ENCODE data around the gene JCHAIN. TPM values are rescaled to one million over a fixed set of nuclear protein-coding genes. Genes with fewer than 3 reads are reported as not detected.

JCHAIN gene
- total and polyA plus RNA-seq, 2 of the 8 experiments (the other 6 are each of a cell fraction or from before 2014, with no cell fraction given): not detected

GRCh38 chr4:70687392-70687791, 21.1 kb upstream of the JCHAIN start:
- H3K4me1 ChIP-seq (replicated peaks in 1 of 4; ENCODE audit: control insufficient read depth in 3 of 4, insufficient read depth in 4 of 4, low read length in 3 of 4): peaks cover 0 to 2% (median 0%) of the 10 kb centered on the region in 4 experiments; a peak in 2 of 7 replicates
- H3K23me2 ChIP-seq (ENCODE audit: low read depth, low read length): peaks cover 13% of the 10 kb centered on the region; the same call in 1 of the 2 replicates
- peak overlapping the region in 2 of 4 experiments; percentile 91 to 94; a peak in 3 of 7 replicates for H3K9ac ChIP-seq (replicated peaks in 1 of 4; ENCODE audit: extremely low read depth in 1 of 4, low read depth in 3 of 4, low read length in 3 of 4)
- no peaks in the 10 kb centered on the region for H4K20me1 ChIP-seq (replicated peaks in 1 of 2; ENCODE audit: control insufficient read depth in 1 of 2, insufficient read depth in 2 of 2, low read length in 2 of 2)
- no peak overlapping the region for H3K4ac ChIP-seq (replicated peaks; ENCODE audit: insufficient read length, low read depth, low read length)
- peak overlapping the region; percentile 86; the same call in 1 of the 2 replicates for H3K27ac ChIP-seq (ENCODE audit: low read depth, low read length)
- peak overlapping the region; percentile 77 to 93 for H3K4me2 ChIP-seq (ENCODE audit: insufficient read depth in 1 of 2, low read depth in 2 of 2, low read length in 2 of 2)
- H4K91ac ChIP-seq (replicated peaks; ENCODE audit: insufficient read length, low read length): no peak overlapping the region
- no peaks in the 10 kb centered on the region for H3K9me3 ChIP-seq (ENCODE audit: insufficient read depth in 2 of 2, low read depth in 1 of 2, low read length in 1 of 2)
- H4K5ac ChIP-seq (ENCODE audit: insufficient read length, low read depth, low read length): peak overlapping the region; percentile 55
- TF ChIP-seq MAFK (IDR thresholded peaks at IDR 0.05; ENCODE audit: low read depth, low read length) (no peak), ASH2L (IDR thresholded peaks at IDR 0.05; ENCODE audit: low read length) (no peak), RNF2 (IDR thresholded peaks at IDR 0.05; ENCODE audit: borderline replicate concordance, low read depth, low read length, missing control alignments, poor library complexity, severe bottlenecking) (no peak), SUZ12 (IDR thresholded peaks at IDR 0.05; ENCODE audit: low read length) (no peak)
- TF ChIP-seq, protein P1, sequence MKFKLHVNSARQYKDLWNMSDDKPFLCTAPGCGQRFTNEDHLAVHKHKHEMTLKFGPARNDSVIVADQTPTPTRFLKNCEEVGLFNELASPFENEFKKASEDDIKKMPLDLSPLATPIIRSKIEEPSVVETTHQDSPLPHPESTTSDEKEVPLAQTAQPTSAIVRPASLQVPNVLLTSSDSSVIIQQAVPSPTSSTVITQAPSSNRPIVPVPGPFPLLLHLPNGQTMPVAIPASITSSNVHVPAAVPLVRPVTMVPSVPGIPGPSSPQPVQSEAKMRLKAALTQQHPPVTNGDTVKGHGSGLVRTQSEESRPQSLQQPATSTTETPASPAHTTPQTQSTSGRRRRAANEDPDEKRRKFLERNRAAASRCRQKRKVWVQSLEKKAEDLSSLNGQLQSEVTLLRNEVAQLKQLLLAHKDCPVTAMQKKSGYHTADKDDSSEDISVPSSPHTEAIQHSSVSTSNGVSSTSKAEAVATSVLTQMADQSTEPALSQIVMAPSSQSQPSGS (IDR thresholded peaks at IDR 0.05; ENCODE audit: low read length): no peak
- H3K23ac ChIP-seq (ENCODE audit: insufficient read length): no peak overlapping the region
- H3K79me1 ChIP-seq (ENCODE audit: low read depth, low read length): peaks cover 2% of the 10 kb centered on the region; the same call in 1 of the 2 replicates
- H2BK120ac ChIP-seq (replicated peaks; ENCODE audit: low read depth, low read length): no peak overlapping the region
- H3K79me2 ChIP-seq (ENCODE audit: control insufficient read depth in 1 of 2, insufficient read depth in 2 of 2, low read length in 2 of 2): peaks cover 6 to 32% of the 10 kb centered on the region in 2 experiments
- ChIA-PET POLR2A (ENCODE audit: partially characterized antibody) (interaction anchor here (1.5 to 7.7 kb wide), 2 partner anchors 17 kb away, joined by 3 to 86 read pairs; no protein-coding TSS in a partner anchor), CTCF (ENCODE audit: partially characterized antibody) (interaction anchor here (0.7 to 3.4 kb wide), 12 partner anchors 9 to 501 kb away, joined by 3 to 36 read pairs (median 3); no protein-coding TSS in a partner anchor)
- DNase-seq (ENCODE audit: low read depth in 1 of 2, low spot score in 2 of 2) (no peak), FAIRE-seq (no peak)
- H3K36me3 ChIP-seq (ENCODE audit: control insufficient read depth in 2 of 4, insufficient read depth in 4 of 4, low read length in 3 of 4): peaks cover 0 to 15% (median 1%) of the 10 kb centered on the region in 4 experiments; a peak in 1 of 8 replicates
- no peak overlapping the region for H2AK5ac ChIP-seq (ENCODE audit: low read depth, low read length)
- peak overlapping the region; percentile 60; the same call in 1 of the 2 replicates for H4K8ac ChIP-seq (ENCODE audit: extremely low read depth, insufficient read depth, low read length)
- H2BK20ac ChIP-seq (ENCODE audit: low read length): no peak overlapping the region
- peak overlapping the region; percentile 79 to 99 (median 91) for H3K4me3 ChIP-seq (ENCODE audit: extremely low read depth in 1 of 4, insufficient read depth in 2 of 4, low read depth in 3 of 4, low read length in 4 of 4)
- 0 out of 2 replicates have a peak overlapping the region, but pooled peaks have one; percentile 82 for H2BK5ac ChIP-seq (ENCODE audit: low read depth, low read length)
- no peak overlapping the region for H3K56ac ChIP-seq (replicated peaks; ENCODE audit: insufficient read length, low read depth, low read length)
- H3K27me3 ChIP-seq (replicated peaks in 1 of 4; ENCODE audit: control insufficient read depth in 3 of 4, extremely low read depth in 1 of 4, insufficient read depth in 3 of 4, low read length in 3 of 4): no peaks in the 10 kb centered on the region
- no peak overlapping the region; the same call in 1 of the 2 replicates for H3K18ac ChIP-seq (ENCODE audit: extremely low read depth, low read length)
- no peak overlapping the region for H3K14ac ChIP-seq (ENCODE audit: insufficient read length)
- no peak overlapping the region for H2BK12ac ChIP-seq (ENCODE audit: low read depth, low read length)
- WGBS, 2 experiments (ENCODE audit: extremely low coverage in 1 of 2, insufficient coverage in 1 of 2, insufficient read length in 1 of 2, insufficient replicate concordance in 2 of 2, low coverage in 1 of 2, low lambda C conversion rate in 2 of 2, missing lambda C conversion rate in 1 of 2): 77% methylated on average over 13 of the region's 13 CpGs; no CpG with 5 or more reads in 1 of the 2 experiments
- peak overlapping the region; percentile 57; the same call in 1 of the 2 replicates for H2AFZ ChIP-seq (ENCODE audit: low read length)
- no peak overlapping the region for H2BK15ac ChIP-seq (ENCODE audit: low read length)

Measured in H1 (cell line).